NCI-H128 (cell line): Measurements from ENCODE around the gene MKKS.
"Not testable (repeated sequence)": the region's sequence is repeated elsewhere in the genome, so short reads cannot be mapped to it uniquely, and the experiment has no call there.

Experiments used
- DNase-seq: peaks from one replicate; lab custom pipeline; 2025; ENCODE audit not compliant: unreplicated experiment; lab: John Stamatoyannopoulos, UW

Gene MKKS

GRCh38 chr20:10449270-10449669 is 15.2 kb upstream of the MKKS start:
- DNase-seq, result no peak

GRCh38 chr20:10448270-10449156 is 14.5 kb upstream of the MKKS start:
- DNase-seq, result no peak

GRCh38 chr20:10447028-10447427 is 13.0 kb upstream of the MKKS start:
- no peak for DNase-seq

GRCh38 chr20:10445758-10446157 is 11.7 kb upstream of the MKKS start:
- DNase-seq, result no peak

GRCh38 chr20:10443936-10444335 is 9.9 kb upstream of the MKKS start:
- DNase-seq, result no peak

- DNase-seq, result no peak
Measured at GRCh38 chr20:10438217-10438616, 4.2 kb upstream of the MKKS start.

GRCh38 chr20:10436053-10436699 is 2.2 kb upstream of the MKKS start:
- DNase-seq, result no peak

- peak; percentile 97 for DNase-seq
Measured at GRCh38 chr20:10434832-10435812, 1.1 kb upstream of the MKKS start, which contains the start of gene SLX4IP. Gene SLX4IP (plus strand): TSS chr20:10435305. CDS start chr20:10458205, 22,900 bp downstream.

GRCh38 chr20:10434467-10434831 is 427 bp upstream of the MKKS start:
- DNase-seq, result peak; percentile 97

GRCh38 chr20:10433014-10433622 is 904 bp downstream of the MKKS start:
- no peak for DNase-seq

- no peak for DNase-seq
Measured at GRCh38 chr20:10432079-10432478, 1.9 kb downstream of the MKKS start.

- no peak for DNase-seq
Measured at GRCh38 chr20:10430704-10431103, 3.3 kb downstream of the MKKS start.

GRCh38 chr20:10430000-10430466 is 4.0 kb downstream of the MKKS start:
- DNase-seq, result no peak

- no peak for DNase-seq
Measured at GRCh38 chr20:10429443-10429981, 4.5 kb downstream of the MKKS start.

GRCh38 chr20:10428008-10428407 is 6.0 kb downstream of the MKKS start:
- DNase-seq, result no peak

- DNase-seq, result peak; percentile 24
Measured at GRCh38 chr20:10427060-10427692, 6.8 kb downstream of the MKKS start.

- no peak for DNase-seq
Measured at GRCh38 chr20:10423735-10424134, 10.3 kb downstream of the MKKS start.

- DNase-seq, result no peak
Measured at GRCh38 chr20:10419550-10420133, 14.4 kb downstream of the MKKS start.

GRCh38 chr20:10417218-10417617 is 16.8 kb downstream of the MKKS start:
- DNase-seq, result not testable (repeated sequence)
